Measurements from ENCODE around the gene MOCS1. TPM values are rescaled to one million over a fixed set of nuclear protein-coding genes. Genes with fewer than 3 reads are reported as not detected.

Gene MOCS1
- total and polyA plus RNA-seq, 12 donors = 15.9 to 40.0 (median 20.9) TPM

- Histone ChIP-seq H3K4me3 (no peak overlapping the region), H3K36me3 (peaks cover 0 to 36% (median 0%) of the 10 kb centered on the region in 9 donors), H3K27ac (peak overlapping the region in 1 of 10 donors; percentile 39), H3K27me3 (no peaks in the 10 kb centered on the region), H3K9me3 (no peaks in the 10 kb centered on the region), H3K4me1 (peaks cover 0 to 20% (median 8%) of the 10 kb centered on the region in 9 donors)
- ATAC-seq (peak in 7 of 8 donors; percentile 17 to 66 (median 61)), DNase-seq (peak; percentile 67 to 76)
- peak; percentile 64 to 87 (median 79) for TF ChIP-seq CTCF (IDR thresholded peaks at IDR 0.05)
- intact Hi-C loops (cut with DNase I) = no loop called here
- WGBS, 2 donors = 44 to 46% methylated on average over 15 of the region's 15 CpGs
Measured at GRCh38 chr6:39865011-39865888, 69.0 kb downstream of the MOCS1 start.

GRCh38 chr6:39861663-39862062 is 72.6 kb downstream of the MOCS1 start:
- Histone ChIP-seq H3K4me3 (no peak overlapping the region), H3K4me1 (peaks cover 0 to 20% (median 8%) of the 10 kb centered on the region in 9 donors), H3K27ac (peak overlapping the region in 4 of 10 donors; percentile 17 to 60 (median 32)), H3K9me3 (no peaks in the 10 kb centered on the region), H3K27me3 (no peaks in the 10 kb centered on the region), H3K36me3 (peaks cover 0 to 29% (median 0%) of the 10 kb centered on the region in 9 donors)
- DNase-seq = peak in 1 of 2 donors; percentile 37
- intact Hi-C loops (cut with DNase I) = no loop called here
- no peak for TF ChIP-seq CTCF (IDR thresholded peaks at IDR 0.05)
- peak in 7 of 8 donors; percentile 58 to 80 (median 70) for ATAC-seq
- WGBS, 2 donors = 51% methylated on average over 3 of the region's 3 CpGs

GRCh38 chr6:39859025-39859424 is 75.2 kb downstream of the MOCS1 start:
- Histone ChIP-seq H3K9me3 (no peaks in the 10 kb centered on the region), H3K27ac (no peak overlapping the region), H3K36me3 (peaks cover 0 to 34% (median 0%) of the 10 kb centered on the region in 9 donors), H3K4me1 (peaks cover 0 to 43% (median 6%) of the 10 kb centered on the region in 9 donors), H3K27me3 (no peaks in the 10 kb centered on the region), H3K4me3 (no peak overlapping the region)
- DNase-seq (no peak), ATAC-seq (no peak)
- TF ChIP-seq CTCF (IDR thresholded peaks at IDR 0.05) = no peak
- intact Hi-C loops (cut with DNase I) = no loop called here
- WGBS, 2 donors = 87 to 90% methylated on average over 2 of the region's 2 CpGs

GRCh38 chr6:39855356-39855995 is 78.8 kb downstream of the MOCS1 start:
- DNase-seq (no peak), ATAC-seq (peak in 6 of 8 donors; percentile 8 to 48 (median 41))
- WGBS, 2 donors = 76 to 81% methylated on average over 7 of the region's 7 CpGs
- intact Hi-C loops (cut with DNase I) = no loop called here
- no peaks in the 10 kb centered on the region for H3K27me3 ChIP-seq
- H3K4me3 ChIP-seq = no peak overlapping the region
- no peak for TF ChIP-seq CTCF (IDR thresholded peaks at IDR 0.05)
- H3K36me3 ChIP-seq = peaks cover 0 to 28% (median 0%) of the 10 kb centered on the region in 9 donors
- H3K9me3 ChIP-seq = no peaks in the 10 kb centered on the region
- H3K4me1 ChIP-seq = peaks cover 4 to 60% (median 24%) of the 10 kb centered on the region in 9 donors
- H3K27ac ChIP-seq = peak overlapping the region in 7 of 10 donors; percentile 14 to 54 (median 36)
